ENCODE results near the gene SLC25A6. TPM values are rescaled to one million over a fixed set of nuclear protein-coding genes. Genes with fewer than 3 reads are reported as not detected.
"Not testable (repeated sequence)": the region's sequence is repeated elsewhere in the genome, so short reads cannot be mapped to it uniquely, and the experiment has no call there.

Gene SLC25A6
- total RNA-seq, 2 experiments from 2014 or later: 358 to 372 TPM

DNA sequence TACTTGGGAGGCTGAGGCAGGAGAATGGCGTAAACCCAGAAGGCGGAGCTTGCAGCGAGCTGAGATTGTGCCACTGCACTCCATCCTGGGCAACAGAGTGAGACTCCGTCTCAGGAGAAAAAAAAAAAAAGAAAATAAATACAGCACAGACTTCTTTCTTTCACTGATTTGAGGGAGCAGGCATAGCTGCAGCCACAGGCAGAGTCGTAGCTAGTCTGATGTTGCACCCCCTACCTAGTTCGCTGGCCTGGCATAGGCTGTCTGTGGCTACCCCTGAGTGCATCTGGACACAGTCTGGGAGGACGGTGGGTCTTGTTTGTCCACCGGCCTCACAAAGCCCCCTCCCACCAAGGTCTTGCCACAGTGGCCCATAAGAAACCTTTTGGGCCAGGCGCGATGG, 33.9 kb downstream of the SLC25A6 start:
- Mint-ChIP-seq H3K36me3 (peaks cover 14% of the 10 kb centered on the region), H3K9me3 (peaks cover 5% of the 10 kb centered on the region), H3K4me1 (peaks cover 7% of the 10 kb centered on the region), H3K27ac (no peak overlapping the region), H3K27me3 (no peaks in the 10 kb centered on the region), H3K4me3 (no peak overlapping the region)
- no peak for DNase-seq

GRCh38 chrX:1355131-1356046, 36.5 kb downstream of the SLC25A6 start:
- no peaks in the 10 kb centered on the region for H3K27me3 Mint-ChIP-seq
- H3K27ac Mint-ChIP-seq: peak overlapping the region; percentile 51
- no peak for DNase-seq
- H3K9me3 Mint-ChIP-seq: peaks cover 5% of the 10 kb centered on the region
- H3K4me1 Mint-ChIP-seq: peaks cover 7% of the 10 kb centered on the region
- H3K36me3 Mint-ChIP-seq: peaks cover 10% of the 10 kb centered on the region
- no peak overlapping the region for H3K4me3 Mint-ChIP-seq

GRCh38 chrX:1354036-1355019, 37.6 kb downstream of the SLC25A6 start:
- no peak for DNase-seq
- peaks cover 10% of the 10 kb centered on the region for H3K36me3 Mint-ChIP-seq
- H3K4me1 Mint-ChIP-seq: peaks cover 7% of the 10 kb centered on the region
- no peak overlapping the region for H3K27ac Mint-ChIP-seq
- no peak overlapping the region for H3K4me3 Mint-ChIP-seq
- H3K27me3 Mint-ChIP-seq: no peaks in the 10 kb centered on the region
- peaks cover 5% of the 10 kb centered on the region for H3K9me3 Mint-ChIP-seq

DNA sequence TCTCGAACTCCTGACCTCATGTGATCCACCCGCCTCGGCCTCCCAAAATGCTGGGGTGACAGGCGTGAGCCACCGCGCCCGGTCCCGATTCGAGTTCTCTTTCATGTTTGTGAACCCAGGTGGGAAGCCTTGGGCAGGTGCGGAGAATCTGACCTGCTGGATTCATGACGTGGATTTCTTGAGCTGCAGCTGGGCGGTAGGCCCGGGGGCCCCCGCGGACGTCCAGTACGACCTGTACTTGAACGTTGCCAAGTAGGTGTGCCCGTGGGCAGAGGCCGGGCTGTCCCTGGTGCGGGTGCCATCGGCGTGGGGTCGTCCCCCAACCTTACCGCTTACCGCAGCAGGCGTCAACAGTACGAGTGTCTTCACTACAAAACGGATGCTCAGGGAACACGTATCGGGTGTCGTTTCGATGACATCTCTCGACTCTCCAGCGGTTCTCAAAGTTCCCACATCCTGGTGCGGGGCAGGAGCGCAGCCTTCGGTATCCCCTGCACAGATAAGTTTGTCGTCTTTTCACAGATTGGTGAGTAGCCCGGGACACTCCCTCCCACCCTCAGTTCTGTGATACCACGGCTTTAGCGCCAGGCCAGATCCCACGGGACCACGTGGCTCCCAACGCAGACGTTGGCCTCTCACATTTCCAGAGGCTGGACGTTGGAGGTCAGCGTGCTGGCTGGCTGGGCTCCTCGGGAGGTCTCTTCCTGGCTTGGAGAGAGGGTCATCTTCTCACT, 39.8 kb downstream of the SLC25A6 start:
- H3K27me3 Mint-ChIP-seq: no peaks in the 10 kb centered on the region
- H3K9me3 Mint-ChIP-seq: peaks cover 2% of the 10 kb centered on the region
- no peak for DNase-seq
- peaks cover 9% of the 10 kb centered on the region for H3K4me1 Mint-ChIP-seq
- H3K27ac Mint-ChIP-seq: no peak overlapping the region
- H3K36me3 Mint-ChIP-seq: no peaks in the 10 kb centered on the region
- no peak overlapping the region for H3K4me3 Mint-ChIP-seq

GRCh38 chrX:1349606-1350005, 42.3 kb downstream of the SLC25A6 start:
- not testable (repeated sequence) for H3K27ac Mint-ChIP-seq, H3K36me3 Mint-ChIP-seq, H3K27me3 Mint-ChIP-seq, DNase-seq, H3K4me3 Mint-ChIP-seq, H3K4me1 Mint-ChIP-seq, H3K9me3 Mint-ChIP-seq

GRCh38 chrX:1341545-1342184, 50.2 kb downstream of the SLC25A6 start:
- H3K4me3 Mint-ChIP-seq: no peak overlapping the region
- H3K36me3 Mint-ChIP-seq: peaks cover 3% of the 10 kb centered on the region
- H3K9me3 Mint-ChIP-seq: no peaks in the 10 kb centered on the region
- H3K27me3 Mint-ChIP-seq: peaks cover 8% of the 10 kb centered on the region
- DNase-seq: no peak
- H3K27ac Mint-ChIP-seq: no peak overlapping the region
- H3K4me1 Mint-ChIP-seq: peaks cover 7% of the 10 kb centered on the region

DNA sequence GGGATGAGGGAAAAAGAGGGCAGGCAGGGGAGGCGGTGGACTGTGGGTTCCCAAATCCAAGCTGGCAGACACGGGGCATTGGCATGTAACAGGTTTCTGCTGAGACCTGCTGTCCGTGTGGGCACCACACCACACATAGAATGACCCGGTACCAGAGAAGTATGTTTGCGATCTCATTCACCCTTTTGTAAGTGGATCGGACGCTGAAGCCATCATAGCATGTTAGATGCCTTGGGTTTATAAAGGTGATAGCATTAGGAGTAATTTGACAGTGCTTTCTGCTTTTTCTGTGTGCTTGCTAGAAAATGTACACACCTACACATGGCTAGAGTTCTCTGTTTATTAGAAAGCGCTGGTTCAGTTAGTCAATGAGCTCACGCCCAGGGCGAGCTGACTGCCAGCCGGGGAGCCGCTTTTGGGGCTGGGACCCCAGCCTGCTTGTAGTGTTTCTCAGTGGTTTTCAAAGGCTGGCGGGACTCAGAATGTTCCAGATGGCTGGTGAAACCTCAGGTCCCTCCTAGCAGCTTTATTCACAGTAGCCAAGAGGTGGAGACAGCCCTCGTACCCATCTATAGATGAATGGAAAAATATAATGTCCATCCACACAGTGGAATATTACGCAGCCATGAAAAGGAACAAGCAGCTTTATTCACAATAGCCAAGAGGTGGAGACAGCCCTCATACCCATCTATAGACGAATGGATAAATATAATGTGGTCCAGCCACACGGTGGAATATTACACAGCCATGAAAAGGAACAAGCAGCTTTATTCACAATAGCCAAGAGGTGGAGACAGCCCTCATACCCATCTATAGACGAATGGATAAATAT, 54.7 kb downstream of the SLC25A6 start:
- Mint-ChIP-seq H3K36me3 (peaks cover 3% of the 10 kb centered on the region), H3K9me3 (no peaks in the 10 kb centered on the region), H3K4me3 (peak overlapping the region; percentile 82), H3K27ac (peak overlapping the region; percentile 70), H3K4me1 (peaks cover 12% of the 10 kb centered on the region), H3K27me3 (peaks cover 24% of the 10 kb centered on the region)
- no peak for DNase-seq

DNA sequence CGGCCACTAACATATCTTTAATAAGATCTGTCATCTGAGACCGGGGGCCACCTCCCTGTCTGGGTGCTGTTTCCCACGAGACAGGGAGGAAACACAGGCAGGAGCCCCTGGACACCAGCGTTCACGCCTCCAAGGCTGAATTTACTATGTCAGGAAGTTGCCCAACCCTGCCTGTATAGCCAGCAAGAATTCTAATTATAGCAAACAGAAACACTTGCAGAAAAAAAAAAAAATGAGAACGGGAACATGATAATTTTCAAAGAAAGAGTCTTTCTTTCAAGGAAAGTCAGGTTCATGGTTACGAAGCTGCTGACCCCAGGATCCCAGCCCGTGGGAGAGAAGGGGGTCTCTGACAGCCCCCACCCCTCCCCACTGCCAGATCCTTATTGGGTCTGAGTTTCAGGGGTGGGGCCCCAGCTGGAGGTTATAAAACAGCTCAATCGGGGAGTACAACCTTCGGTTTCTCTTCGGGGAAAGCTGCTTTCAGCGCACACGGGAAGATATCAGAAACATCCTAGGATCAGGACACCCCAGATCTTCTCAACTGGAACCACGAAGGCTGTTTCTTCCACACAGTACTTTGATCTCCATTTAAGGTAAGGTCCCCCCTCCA, 55.5 kb downstream of the SLC25A6 start, which contains the start of gene IL3RA:
TSS of gene IL3RA (plus strand) at position 455 of the 613 bp plus-strand sequence. CDS start 4,981 bp downstream, outside the sequence.
- Mint-ChIP-seq H3K27me3 (peaks cover 24% of the 10 kb centered on the region), H3K4me3 (peak within 1 kb of the TSS; percentile 82), H3K27ac (peak within 1 kb of the TSS; percentile 70), H3K36me3 (peaks cover 3% of the 10 kb centered on the region), H3K4me1 (peaks cover 12% of the 10 kb centered on the region), H3K9me3 (no peaks in the 10 kb centered on the region)
- no peak for DNase-seq

Other genes starting within 250 kb of the SLC25A6 start
- under 1 TPM; 0.40 to 0.52 TPM for gene CRLF2, start 179.5 kb downstream of the SLC25A6 start, total RNA-seq
- not detected for gene CSF2RA, start 123.3 kb downstream of the SLC25A6 start, total RNA-seq
- under 1 TPM in 1 of 2 experiments, not detected in 1; 0.29 TPM for gene IL3RA, start 55.3 kb downstream of the SLC25A6 start, total RNA-seq
- gene ASMTL, start 60.8 kb upstream of the SLC25A6 start, total RNA-seq: 10 to 100 TPM; 29.4 to 30.5 TPM
- gene P2RY8, start 145.1 kb upstream of the SLC25A6 start, total RNA-seq: 10 to 100 TPM; 12.5 to 13.3 TPM
- 10 to 100 TPM; 48.2 to 49.2 TPM for gene AKAP17A, start 199.5 kb upstream of the SLC25A6 start, total RNA-seq
- under 1 TPM in 1 of 2 experiments, not detected in 1; 0.54 TPM for gene ASMT, start 222.9 kb upstream of the SLC25A6 start, total RNA-seq